HepG2 (cell line): ENCODE data around the gene RB1. TPM values are rescaled to one million over a fixed set of nuclear protein-coding genes. Genes with fewer than 3 reads are reported as not detected.
A peak's percentile ranks its signal among the peaks of the same experiment; 100 is the strongest.

Experiments
- AGO2 ChIP-seq: fragments of 200-400 bp; formaldehyde crosslinking; optimal IDR thresholded peaks from 2 replicates; pipeline ENCODE3; 2017; ENCODE audit warnings: mild to moderate bottlenecking, low read depth, low read length, moderate library complexity
- CCDC6 ChIP-seq: sonication (generic); formaldehyde crosslinking; IDR thresholded peaks from 2 replicates; pipeline ENCODE4 v1.8.1; 2022; ENCODE audit warnings: mild to moderate bottlenecking, missing genetic modification reagents, moderate library complexity
- ELF4 ChIP-seq: sonication (generic); formaldehyde crosslinking; IDR thresholded peaks from 2 replicates; pipeline ENCODE4 v1.5.0; 2020; ENCODE audit warnings: missing genetic modification reagents, mild to moderate bottlenecking, moderate library complexity, borderline replicate concordance
- IRF9 ChIP-seq: sonication (generic); formaldehyde crosslinking; IDR thresholded peaks from 2 replicates; pipeline ENCODE4 v1.8.0; 2022; ENCODE audit warnings: missing genetic modification reagents, mild to moderate bottlenecking, borderline replicate concordance
- NFE2L1 ChIP-seq: sonication (generic); formaldehyde crosslinking; IDR thresholded peaks from 2 replicates; pipeline ENCODE4 v1.4.0; 2020; ENCODE audit warnings: missing genetic modification reagents, mild to moderate bottlenecking, borderline replicate concordance
- REPIN1 ChIP-seq: sonication (generic); formaldehyde crosslinking; IDR thresholded peaks from 2 replicates; pipeline ENCODE4 v1.8.0; 2022; ENCODE audit warnings: missing genetic modification reagents, low read depth, mild to moderate bottlenecking, borderline replicate concordance
- SAP130 ChIP-seq: IDR thresholded peaks from 2 replicates; pipeline ENCODE4 v1.6.1; 2016; ENCODE audit warnings: low read depth
- SKIL ChIP-seq: sonication (generic); formaldehyde crosslinking; IDR thresholded peaks from 2 replicates; pipeline ENCODE4 v1.8.0; 2022; ENCODE audit warnings: missing genetic modification reagents, mild to moderate bottlenecking, moderate library complexity, borderline replicate concordance
- ZFX ChIP-seq: sonication (generic); formaldehyde crosslinking; IDR thresholded peaks from 2 replicates; pipeline ENCODE4 v1.4.0; 2020; ENCODE audit warnings: mild to moderate bottlenecking, low read depth, missing genetic modification reagents, moderate library complexity
- ZNF264 ChIP-seq: sonication (generic); formaldehyde crosslinking; IDR thresholded peaks from 2 replicates; pipeline ENCODE4 v1.4.0; 2020; ENCODE audit warnings: missing genetic modification reagents
- ZNF788 ChIP-seq: sonication (generic); formaldehyde crosslinking; IDR thresholded peaks from 2 replicates; pipeline ENCODE4 v1.5.0; 2020; ENCODE audit warnings: mild to moderate bottlenecking, missing genetic modification reagents, borderline replicate concordance
- polyA plus RNA-seq, 8 experiments: library from polyadenylated mRNA; depleted of rRNA in 3 of 8; stranded (reverse) in 7 of 8; unstranded in 1 of 8; fragments of >200 nt; fragmentation: Illumina TruSeq in 4 of 8; extraction: Trizol in 4 of 8; gene quantifications; 2 replicates each; pipeline versions ENCODE4 v1.2.1 to v1.2.3, GENCODE V29; 2011 to 2016; ENCODE audit warnings: low read depth in 4 of 8, missing spikeins in 1 of 8, mixed read lengths in 1 of 8; ENCODE audit not compliant: insufficient read depth in 1 of 8
- total RNA-seq, 5 experiments: library from RNA; depleted of rRNA; stranded (reverse); fragments of >200 nt; fragmentation: Illumina TruSeq; extraction: Trizol; gene quantifications; 2 replicates each; pipeline ENCODE4 v1.2.3, GENCODE V29; 2016; ENCODE audit warnings: low read depth in 1 of 5
- TF ChIP-seq, protein P1 (sequence below): sonication (generic); formaldehyde crosslinking; conservative IDR thresholded peaks from 2 replicates; pipeline ENCODE4 v1.4.0; 2020; ENCODE audit warnings: missing genetic modification reagents
- TF ChIP-seq, protein P2 (sequence below): sonication (generic); formaldehyde crosslinking; IDR thresholded peaks from 2 replicates; pipeline ENCODE4 v1.9.0; 2022; ENCODE audit warnings: low read depth, missing genetic modification reagents
- TF ChIP-seq, protein P3 (sequence below): sonication (generic); formaldehyde crosslinking; IDR thresholded peaks from 2 replicates; pipeline ENCODE4 v1.5.0; 2020; ENCODE audit warnings: missing genetic modification reagents
- TF ChIP-seq, protein P4 (sequence below): sonication (generic); formaldehyde crosslinking; IDR thresholded peaks from 2 replicates; pipeline ENCODE4 v1.4.0; 2020; ENCODE audit warnings: missing genetic modification reagents

RB1 gene
- total and polyA plus RNA-seq, 2 of the 13 experiments (the other 11 are each of a cell fraction or from before 2014, with no cell fraction given) = 15.6 to 23.7 TPM

DNA sequence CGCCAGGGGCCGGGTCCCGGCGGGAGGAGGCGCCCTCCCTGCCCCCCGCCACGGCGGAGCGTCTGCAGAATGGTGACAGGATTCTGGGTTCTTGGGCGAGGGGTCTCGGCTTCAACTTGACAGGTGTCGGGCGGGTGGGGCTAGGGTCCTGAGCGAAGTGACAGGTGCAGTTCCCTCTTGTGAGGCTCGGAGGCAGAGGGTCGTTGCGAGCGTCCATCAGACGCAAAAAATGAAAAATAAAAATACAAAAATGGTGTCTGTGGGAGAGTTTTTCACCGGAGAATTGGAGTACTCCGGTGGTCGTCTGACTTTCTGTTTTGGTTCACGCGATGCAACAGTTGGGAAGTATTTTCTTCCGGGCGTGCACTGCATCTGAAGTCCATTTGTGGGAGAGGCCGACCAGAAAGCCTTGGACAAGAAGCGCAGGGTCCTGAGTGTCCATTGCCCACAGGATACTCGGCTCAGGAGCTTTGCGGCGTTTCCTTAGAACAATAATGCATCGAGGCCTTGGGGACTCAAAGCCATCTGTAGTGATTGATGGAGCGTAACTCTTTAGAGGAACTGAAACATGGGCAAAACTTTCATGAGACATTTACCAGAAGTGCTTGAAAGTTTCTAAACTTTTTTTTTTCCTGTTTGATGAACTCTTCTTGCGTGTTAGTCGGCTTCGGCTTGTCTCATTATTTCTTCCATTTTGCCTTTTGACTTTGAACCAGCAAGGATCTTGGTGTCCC is 759 bp downstream of the RB1 start (continued):
- TF ChIP-seq, protein P1, sequence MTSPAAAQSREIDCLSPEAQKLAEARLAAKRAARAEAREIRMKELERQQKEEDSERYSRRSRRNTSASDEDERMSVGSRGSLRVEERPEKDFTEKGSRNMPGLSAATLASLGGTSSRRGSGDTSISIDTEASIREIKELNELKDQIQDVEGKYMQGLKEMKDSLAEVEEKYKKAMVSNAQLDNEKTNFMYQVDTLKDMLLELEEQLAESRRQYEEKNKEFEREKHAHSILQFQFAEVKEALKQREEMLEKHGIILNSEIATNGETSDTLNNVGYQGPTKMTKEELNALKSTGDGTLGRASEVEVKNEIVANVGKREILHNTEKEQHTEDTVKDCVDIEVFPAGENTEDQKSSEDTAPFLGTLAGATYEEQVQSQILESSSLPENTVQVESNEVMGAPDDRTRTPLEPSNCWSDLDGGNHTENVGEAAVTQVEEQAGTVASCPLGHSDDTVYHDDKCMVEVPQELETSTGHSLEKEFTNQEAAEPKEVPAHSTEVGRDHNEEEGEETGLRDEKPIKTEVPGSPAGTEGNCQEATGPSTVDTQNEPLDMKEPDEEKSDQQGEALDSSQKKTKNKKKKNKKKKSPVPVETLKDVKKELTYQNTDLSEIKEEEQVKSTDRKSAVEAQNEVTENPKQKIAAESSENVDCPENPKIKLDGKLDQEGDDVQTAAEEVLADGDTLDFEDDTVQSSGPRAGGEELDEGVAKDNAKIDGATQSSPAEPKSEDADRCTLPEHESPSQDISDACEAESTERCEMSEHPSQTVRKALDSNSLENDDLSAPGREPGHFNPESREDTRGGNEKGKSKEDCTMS = no peak
- TF ChIP-seq IRF9 (CRISPR knock-in tag) = no peak
- TF ChIP-seq, protein P2, sequence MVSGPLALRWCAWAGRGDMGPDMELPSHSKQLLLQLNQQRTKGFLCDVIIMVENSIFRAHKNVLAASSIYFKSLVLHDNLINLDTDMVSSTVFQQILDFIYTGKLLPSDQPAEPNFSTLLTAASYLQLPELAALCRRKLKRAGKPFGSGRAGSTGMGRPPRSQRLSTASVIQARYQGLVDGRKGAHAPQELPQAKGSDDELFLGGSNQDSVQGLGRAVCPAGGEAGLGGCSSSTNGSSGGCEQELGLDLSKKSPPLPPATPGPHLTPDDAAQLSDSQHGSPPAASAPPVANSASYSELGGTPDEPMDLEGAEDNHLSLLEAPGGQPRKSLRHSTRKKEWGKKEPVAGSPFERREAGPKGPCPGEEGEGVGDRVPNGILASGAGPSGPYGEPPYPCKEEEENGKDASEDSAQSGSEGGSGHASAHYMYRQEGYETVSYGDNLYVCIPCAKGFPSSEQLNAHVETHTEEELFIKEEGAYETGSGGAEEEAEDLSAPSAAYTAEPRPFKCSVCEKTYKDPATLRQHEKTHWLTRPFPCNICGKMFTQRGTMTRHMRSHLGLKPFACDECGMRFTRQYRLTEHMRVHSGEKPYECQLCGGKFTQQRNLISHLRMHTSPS (CRISPR knock-in tag) = no peak
- 0 out of 2 replicates have a peak, but pooled peaks have one; percentile 13 for TF ChIP-seq SKIL (CRISPR knock-in tag)
- no peak for TF ChIP-seq ZNF788 (CRISPR knock-in tag)
- TF ChIP-seq, protein P3, sequence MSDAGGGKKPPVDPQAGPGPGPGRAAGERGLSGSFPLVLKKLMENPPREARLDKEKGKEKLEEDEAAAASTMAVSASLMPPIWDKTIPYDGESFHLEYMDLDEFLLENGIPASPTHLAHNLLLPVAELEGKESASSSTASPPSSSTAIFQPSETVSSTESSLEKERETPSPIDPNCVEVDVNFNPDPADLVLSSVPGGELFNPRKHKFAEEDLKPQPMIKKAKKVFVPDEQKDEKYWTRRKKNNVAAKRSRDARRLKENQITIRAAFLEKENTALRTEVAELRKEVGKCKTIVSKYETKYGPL (CRISPR knock-in tag) = no peak
- TF ChIP-seq SAP130 (CRISPR knock-in tag) = peak; percentile 15
- TF ChIP-seq CCDC6 (CRISPR knock-in tag) = no peak
- TF ChIP-seq ELF4 (CRISPR knock-in tag) = no peak
- TF ChIP-seq AGO2 = peak; percentile 8
- TF ChIP-seq, protein P4, sequence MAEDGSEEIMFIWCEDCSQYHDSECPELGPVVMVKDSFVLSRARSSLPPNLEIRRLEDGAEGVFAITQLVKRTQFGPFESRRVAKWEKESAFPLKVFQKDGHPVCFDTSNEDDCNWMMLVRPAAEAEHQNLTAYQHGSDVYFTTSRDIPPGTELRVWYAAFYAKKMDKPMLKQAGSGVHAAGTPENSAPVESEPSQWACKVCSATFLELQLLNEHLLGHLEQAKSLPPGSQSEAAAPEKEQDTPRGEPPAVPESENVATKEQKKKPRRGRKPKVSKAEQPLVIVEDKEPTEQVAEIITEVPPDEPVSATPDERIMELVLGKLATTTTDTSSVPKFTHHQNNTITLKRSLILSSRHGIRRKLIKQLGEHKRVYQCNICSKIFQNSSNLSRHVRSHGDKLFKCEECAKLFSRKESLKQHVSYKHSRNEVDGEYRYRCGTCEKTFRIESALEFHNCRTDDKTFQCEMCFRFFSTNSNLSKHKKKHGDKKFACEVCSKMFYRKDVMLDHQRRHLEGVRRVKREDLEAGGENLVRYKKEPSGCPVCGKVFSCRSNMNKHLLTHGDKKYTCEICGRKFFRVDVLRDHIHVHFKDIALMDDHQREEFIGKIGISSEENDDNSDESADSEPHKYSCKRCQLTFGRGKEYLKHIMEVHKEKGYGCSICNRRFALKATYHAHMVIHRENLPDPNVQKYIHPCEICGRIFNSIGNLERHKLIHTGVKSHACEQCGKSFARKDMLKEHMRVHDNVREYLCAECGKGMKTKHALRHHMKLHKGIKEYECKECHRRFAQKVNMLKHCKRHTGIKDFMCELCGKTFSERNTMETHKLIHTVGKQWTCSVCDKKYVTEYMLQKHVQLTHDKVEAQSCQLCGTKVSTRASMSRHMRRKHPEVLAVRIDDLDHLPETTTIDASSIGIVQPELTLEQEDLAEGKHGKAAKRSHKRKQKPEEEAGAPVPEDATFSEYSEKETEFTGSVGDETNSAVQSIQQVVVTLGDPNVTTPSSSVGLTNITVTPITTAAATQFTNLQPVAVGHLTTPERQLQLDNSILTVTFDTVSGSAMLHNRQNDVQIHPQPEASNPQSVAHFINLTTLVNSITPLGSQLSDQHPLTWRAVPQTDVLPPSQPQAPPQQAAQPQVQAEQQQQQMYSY (CRISPR knock-in tag) = peak; percentile 11; the same call in 1 of the 2 replicates
- TF ChIP-seq ZNF264 = 0 out of 2 replicates have a peak, but pooled peaks have one; percentile 38
- TF ChIP-seq REPIN1 = no peak
- no peak for TF ChIP-seq NFE2L1 (CRISPR knock-in tag)
- TF ChIP-seq ZFX (CRISPR knock-in tag) = peak; percentile 20; the same call in 1 of the 2 replicates
